ENCODE data around the gene CSHL1. TPM values are rescaled to one million over a fixed set of nuclear protein-coding genes. Genes with fewer than 3 reads are reported as not detected.

CSHL1 gene
- total and polyA plus RNA-seq, 8 donors, result not detected

GRCh38 chr17:63955791-63956190, 44.7 kb upstream of the CSHL1 start:
- intact Hi-C loops (cut with DNase I; ENCODE audit: low total_unique reads), result no loop called here
- 84 to 100% (median 91%) methylated on average over 2 to 4 of the region's 4 CpGs for WGBS, 5 donors
- DNase-seq, result no peak
- TF ChIP-seq POLR2AphosphoS5 (IDR thresholded peaks at IDR 0.05) (no peak), POLR2A (IDR thresholded peaks at IDR 0.05) (no peak), CTCF (IDR thresholded peaks at IDR 0.05) (no peak), EP300 (IDR thresholded peaks at IDR 0.05) (no peak)
- Histone ChIP-seq H3K27ac (no peak overlapping the region), H3K36me3 (no peaks in the 10 kb centered on the region), H3K27me3 (peaks cover 0 to 9% (median 0%) of the 10 kb centered on the region in 3 donors), H3K4me1 (peaks cover 0 to 9% (median 0%) of the 10 kb centered on the region in 4 donors), H3K4me3 (no peak overlapping the region), H3K9me3 (no peaks in the 10 kb centered on the region)

GRCh38 chr17:63955232-63955631, 44.2 kb upstream of the CSHL1 start:
- 77 to 82% (median 78%) methylated on average over 9 to 11 of the region's 11 CpGs for WGBS, 5 donors
- no peak for TF ChIP-seq POLR2AphosphoS5 (IDR thresholded peaks at IDR 0.05)
- TF ChIP-seq EP300 (IDR thresholded peaks at IDR 0.05), result no peak
- no peak for TF ChIP-seq POLR2A (IDR thresholded peaks at IDR 0.05)
- TF ChIP-seq CTCF (IDR thresholded peaks at IDR 0.05), result no peak

GRCh38 chr17:63954402-63955063, 43.5 kb upstream of the CSHL1 start:
- intact Hi-C loops (cut with DNase I; ENCODE audit: low total_unique reads), result no loop called here
- no peak overlapping the region for H3K4me3 ChIP-seq
- no peaks in the 10 kb centered on the region for H3K9me3 ChIP-seq
- TF ChIP-seq POLR2AphosphoS5 (IDR thresholded peaks at IDR 0.05) (no peak), EP300 (IDR thresholded peaks at IDR 0.05) (no peak), CTCF (IDR thresholded peaks at IDR 0.05) (no peak), POLR2A (IDR thresholded peaks at IDR 0.05) (no peak)
- H3K27ac ChIP-seq, result no peak overlapping the region
- H3K27me3 ChIP-seq, result peaks cover 0 to 22% (median 0%) of the 10 kb centered on the region in 3 donors
- WGBS, 5 donors, result 46 to 57% (median 52%) methylated on average over 10 to 11 of the region's 11 CpGs
- peak in 1 of 2 donors; percentile 53 for DNase-seq
- peaks cover 0 to 7% (median 0%) of the 10 kb centered on the region in 4 donors for H3K4me1 ChIP-seq
- H3K36me3 ChIP-seq, result no peaks in the 10 kb centered on the region

More at GRCh38 chr17:63955232-63955631, 44.2 kb upstream of the CSHL1 start:
- Histone ChIP-seq H3K4me3 (no peak overlapping the region), H3K9me3 (no peaks in the 10 kb centered on the region), H3K27me3 (peaks cover 0 to 15% (median 0%) of the 10 kb centered on the region in 3 donors), H3K4me1 (peaks cover 0 to 7% (median 0%) of the 10 kb centered on the region in 4 donors), H3K36me3 (no peaks in the 10 kb centered on the region), H3K27ac (no peak overlapping the region)
- DNase-seq, result no peak
- intact Hi-C loops (cut with DNase I; ENCODE audit: low total_unique reads), result no loop called here

- 79 to 86% (median 83%) methylated on average over 27 to 29 of the region's 29 CpGs for WGBS, 5 donors
- no peak overlapping the region for H3K4me3 ChIP-seq
- H3K36me3 ChIP-seq, result no peaks in the 10 kb centered on the region
- peak; percentile 71 to 79 for DNase-seq
- intact Hi-C loops (cut with DNase I; ENCODE audit: low total_unique reads), result no loop called here
- H3K27ac ChIP-seq, result no peak overlapping the region
- peaks cover 0 to 15% (median 5%) of the 10 kb centered on the region in 4 donors for H3K4me1 ChIP-seq
- H3K27me3 ChIP-seq, result peaks cover 0 to 44% (median 0%) of the 10 kb centered on the region in 3 donors
- H3K9me3 ChIP-seq, result no peaks in the 10 kb centered on the region
- TF ChIP-seq POLR2AphosphoS5 (IDR thresholded peaks at IDR 0.05) (no peak), CTCF (IDR thresholded peaks at IDR 0.05) (peak in 3 of 7 experiments; percentile 25 to 36 (median 32)), POLR2A (IDR thresholded peaks at IDR 0.05) (no peak), EP300 (IDR thresholded peaks at IDR 0.05) (no peak)
Observed at GRCh38 chr17:63950940-63951907, 40.2 kb upstream of the CSHL1 start.
